CD4-positive, alpha-beta T cell treated with Interleukin-10 for 1 hour (primary cell): ENCODE results near the gene SLC41A1.
A peak's percentile ranks its signal among the peaks of the same experiment; 100 is the strongest.

Experiments
- DNase-seq: peaks from one replicate; pipeline ENCODE4 v3.0.0-alpha.2; 2020

Gene SLC41A1

GRCh38 chr1:205817988-205818387, 5.0 kb upstream of the SLC41A1 start:
- no peak for DNase-seq

GRCh38 chr1:205817364-205817763, 4.4 kb upstream of the SLC41A1 start:
- DNase-seq: no peak

GRCh38 chr1:205813755-205814058, 709 bp upstream of the SLC41A1 start:
- peak; percentile 51 for DNase-seq

GRCh38 chr1:205812271-205812877, 624 bp downstream of the SLC41A1 start:
- peak; percentile 34 for DNase-seq

GRCh38 chr1:205811660-205812059, 1.3 kb downstream of the SLC41A1 start:
- no peak for DNase-seq

- DNase-seq: no peak
These were observed 2.4 kb downstream of the SLC41A1 start for GRCh38 chr1:205810448-205811157.

GRCh38 chr1:205809942-205810345, 3.1 kb downstream of the SLC41A1 start:
- DNase-seq: no peak

- DNase-seq: no peak
These were observed 3.5 kb downstream of the SLC41A1 start for GRCh38 chr1:205809469-205809868.

GRCh38 chr1:205805082-205805711, 7.8 kb downstream of the SLC41A1 start:
- DNase-seq: no peak

GRCh38 chr1:205804605-205805004, 8.4 kb downstream of the SLC41A1 start:
- no peak for DNase-seq

- DNase-seq: no peak
These were observed 9.0 kb downstream of the SLC41A1 start for GRCh38 chr1:205803986-205804385.

- no peak for DNase-seq
These were observed 10.9 kb downstream of the SLC41A1 start for GRCh38 chr1:205802060-205802459.

- no peak for DNase-seq
These were observed 11.9 kb downstream of the SLC41A1 start for GRCh38 chr1:205800981-205801703.

- no peak for DNase-seq
These were observed 12.6 kb downstream of the SLC41A1 start for GRCh38 chr1:205800427-205800826.

GRCh38 chr1:205798577-205798976, 14.4 kb downstream of the SLC41A1 start:
- no peak for DNase-seq

- no peak for DNase-seq
These were observed 15.8 kb downstream of the SLC41A1 start for GRCh38 chr1:205797168-205797567.

- no peak for DNase-seq
These were observed 18.8 kb downstream of the SLC41A1 start for GRCh38 chr1:205794011-205794730.

GRCh38 chr1:205792961-205793673, 19.9 kb downstream of the SLC41A1 start:
- DNase-seq: no peak

- no peak for DNase-seq
These were observed 20.5 kb downstream of the SLC41A1 start for GRCh38 chr1:205792481-205792881.

- DNase-seq: peak; percentile 70
These were observed 21.3 kb downstream of the SLC41A1 start for GRCh38 chr1:205791568-205792180.

GRCh38 chr1:205787287-205787916, 25.6 kb downstream of the SLC41A1 start:
- no peak for DNase-seq
